ENCODE results near the gene EVL.
"Not testable (repeated sequence)": the region's sequence is repeated elsewhere in the genome, so short reads cannot be mapped to it uniquely, and the experiment has no call there.

EVL gene

GRCh38 chr14:100054316-100055075 is 10.7 kb upstream of the EVL start:
- ATAC-seq (no peak), DNase-seq (ENCODE audit: low spot score in 2 of 2) (no peak)
- peaks cover 49% of the 10 kb centered on the region for H3K4me1 Mint-ChIP-seq
- H3K36me3 Mint-ChIP-seq, result no peaks in the 10 kb centered on the region
- no peaks in the 10 kb centered on the region for H3K9me3 Mint-ChIP-seq
- no peak overlapping the region for H3K27ac Mint-ChIP-seq
- H3K4me3 Mint-ChIP-seq, result no peak overlapping the region

- H3K9me3 Mint-ChIP-seq, result no peaks in the 10 kb centered on the region
- peaks cover 59% of the 10 kb centered on the region for H3K4me1 Mint-ChIP-seq
- H3K36me3 Mint-ChIP-seq, result no peaks in the 10 kb centered on the region
- H3K27ac Mint-ChIP-seq, result peak overlapping the region; percentile 89
- DNase-seq (ENCODE audit: low spot score in 2 of 2) (no peak), ATAC-seq (no peak)
- H3K4me3 Mint-ChIP-seq, result no peak overlapping the region
These were observed 8.8 kb upstream of the EVL start for GRCh38 chr14:100056431-100056830.

GRCh38 chr14:100056964-100057795 is 8.0 kb upstream of the EVL start:
- ATAC-seq (peak; percentile 81), DNase-seq (ENCODE audit: low spot score in 2 of 2) (no peak)
- Mint-ChIP-seq H3K36me3 (no peaks in the 10 kb centered on the region), H3K4me3 (no peak overlapping the region), H3K9me3 (no peaks in the 10 kb centered on the region), H3K27ac (peak overlapping the region; percentile 89), H3K4me1 (peaks cover 66% of the 10 kb centered on the region)

GRCh38 chr14:100058777-100059437 is 6.3 kb upstream of the EVL start:
- Mint-ChIP-seq H3K9me3 (no peaks in the 10 kb centered on the region), H3K27ac (peak overlapping the region; percentile 89), H3K36me3 (peaks cover 10% of the 10 kb centered on the region), H3K4me3 (peak overlapping the region; percentile 61), H3K4me1 (peaks cover 83% of the 10 kb centered on the region)
- DNase-seq (ENCODE audit: low spot score in 2 of 2) (no peak), ATAC-seq (peak; percentile 47)

GRCh38 chr14:100059438-100059781 is 5.8 kb upstream of the EVL start:
- DNase-seq (ENCODE audit: low spot score in 2 of 2), result no peak
- H3K4me1 Mint-ChIP-seq, result peaks cover 86% of the 10 kb centered on the region
- peaks cover 10% of the 10 kb centered on the region for H3K36me3 Mint-ChIP-seq
- H3K9me3 Mint-ChIP-seq, result no peaks in the 10 kb centered on the region
- peak overlapping the region; percentile 89 for H3K27ac Mint-ChIP-seq
- no peak for ATAC-seq
- peak overlapping the region; percentile 61 for H3K4me3 Mint-ChIP-seq

GRCh38 chr14:100060760-100061159 is 4.5 kb upstream of the EVL start:
- peaks cover 89% of the 10 kb centered on the region for H3K4me1 Mint-ChIP-seq
- peaks cover 18% of the 10 kb centered on the region for H3K36me3 Mint-ChIP-seq
- no peaks in the 10 kb centered on the region for H3K9me3 Mint-ChIP-seq
- peak overlapping the region; percentile 61 for H3K4me3 Mint-ChIP-seq
- ATAC-seq, result no peak
- no peak for DNase-seq (ENCODE audit: low spot score in 2 of 2)
- H3K27ac Mint-ChIP-seq, result no peak overlapping the region

GRCh38 chr14:100062590-100062989 is 2.6 kb upstream of the EVL start:
- DNase-seq (ENCODE audit: low spot score in 2 of 2), result no peak
- peaks cover 37% of the 10 kb centered on the region for H3K36me3 Mint-ChIP-seq
- ATAC-seq, result peak; percentile 29
- H3K9me3 Mint-ChIP-seq, result no peaks in the 10 kb centered on the region
- H3K4me1 Mint-ChIP-seq, result peaks cover 89% of the 10 kb centered on the region
- H3K27ac Mint-ChIP-seq, result peak overlapping the region; percentile 94
- H3K4me3 Mint-ChIP-seq, result peak overlapping the region; percentile 77

- peaks cover 89% of the 10 kb centered on the region for H3K4me1 Mint-ChIP-seq
- peak; percentile 43 for ATAC-seq
- H3K4me3 Mint-ChIP-seq, result peak overlapping the region; percentile 77
These were observed 1.8 kb upstream of the EVL start for GRCh38 chr14:100063314-100063941.

GRCh38 chr14:100064335-100065092 is 708 bp upstream of the EVL start:
- H3K4me3 Mint-ChIP-seq, result peak overlapping the region; percentile 77

More at GRCh38 chr14:100063314-100063941, 1.8 kb upstream of the EVL start:
- Mint-ChIP-seq H3K36me3 (peaks cover 45% of the 10 kb centered on the region), H3K27ac (peak overlapping the region; percentile 94), H3K9me3 (no peaks in the 10 kb centered on the region)
- no peak for DNase-seq (ENCODE audit: low spot score in 2 of 2)

GRCh38 chr14:100065942-100066574 is 836 bp downstream of the EVL start:
- Mint-ChIP-seq H3K4me1 (peaks cover 89% of the 10 kb centered on the region), H3K36me3 (peaks cover 67% of the 10 kb centered on the region), H3K9me3 (no peaks in the 10 kb centered on the region), H3K27ac (peak overlapping the region; percentile 94), H3K4me3 (peak overlapping the region; percentile 77)
- ATAC-seq (peak; percentile 57), DNase-seq (ENCODE audit: low spot score in 2 of 2) (peak; percentile 59 to 91)

More at GRCh38 chr14:100064335-100065092, 708 bp upstream of the EVL start:
- not testable (repeated sequence) for DNase-seq (ENCODE audit: low spot score in 2 of 2); H3K9me3 Mint-ChIP-seq
- Mint-ChIP-seq H3K4me1 (peaks cover 88% of the 10 kb centered on the region), H3K27ac (peak overlapping the region; percentile 94), H3K36me3 (peaks cover 56% of the 10 kb centered on the region)
- ATAC-seq, result peak; percentile 0

GRCh38 chr14:100066962-100067361 is 1.7 kb downstream of the EVL start:
- DNase-seq (ENCODE audit: low spot score in 2 of 2) (peak in 1 of 2 donors; percentile 68), ATAC-seq (no peak)
- peaks cover 67% of the 10 kb centered on the region for H3K36me3 Mint-ChIP-seq
- H3K4me3 Mint-ChIP-seq, result peak overlapping the region; percentile 77
- H3K4me1 Mint-ChIP-seq, result peaks cover 91% of the 10 kb centered on the region
- peak overlapping the region; percentile 94 for H3K27ac Mint-ChIP-seq
- H3K9me3 Mint-ChIP-seq, result no peaks in the 10 kb centered on the region

GRCh38 chr14:100067481-100067880 is 2.3 kb downstream of the EVL start:
- no peak for DNase-seq (ENCODE audit: low spot score in 2 of 2)
- Mint-ChIP-seq H3K4me3 (peak overlapping the region; percentile 77), H3K36me3 (peaks cover 71% of the 10 kb centered on the region), H3K27ac (peak overlapping the region; percentile 94), H3K4me1 (peaks cover 90% of the 10 kb centered on the region), H3K9me3 (no peaks in the 10 kb centered on the region)
- ATAC-seq, result no peak

GRCh38 chr14:100067971-100068959 is 3.0 kb downstream of the EVL start:
- peaks cover 75% of the 10 kb centered on the region for H3K36me3 Mint-ChIP-seq
- DNase-seq (ENCODE audit: low spot score in 2 of 2), result peak; percentile 71 to 92
- H3K27ac Mint-ChIP-seq, result peak overlapping the region; percentile 94
- H3K9me3 Mint-ChIP-seq, result no peaks in the 10 kb centered on the region
- H3K4me1 Mint-ChIP-seq, result peaks cover 90% of the 10 kb centered on the region
- peak; percentile 70 for ATAC-seq
- H3K4me3 Mint-ChIP-seq, result peak overlapping the region; percentile 77

Data from stimulated activated effector memory CD8-positive, alpha-beta T cell treated with anti-CD3 and anti-CD28 coated beads, Interleukin-12 subunit alpha, Interleukin-12 subunit beta, amount 100 ng/mL, for 72 hours (primary cell).